Fibroblast of lung (primary cell): ENCODE measurements around the gene SEC24C. TPM values are rescaled to one million over a fixed set of nuclear protein-coding genes. Genes with fewer than 3 reads are reported as not detected.

Experiments
- DNase-seq, 2 donors: peaks; one replicate each; pipeline versions ENCODE4 v3.0.0 to v3.0.0-alpha.2; 2010; ENCODE audit warnings: low read depth in 2 of 2
- H2AFZ ChIP-seq: 2 replicates; pipeline ENCODE4 v1.5.1; 2012; ENCODE audit warnings: low read length, control low read depth, inconsistent platforms
- H3K27ac ChIP-seq: 2 replicates; pipeline ENCODE4 v1.5.1; 2011; ENCODE audit warnings: low read length, control low read depth; ENCODE audit not compliant: insufficient read depth
- H3K27me3 ChIP-seq: 2 replicates; pipeline ENCODE4 v1.5.1; 2011; ENCODE audit warnings: mild to moderate bottlenecking, low read length; ENCODE audit not compliant: control insufficient read depth, insufficient read depth
- H3K36me3 ChIP-seq: 2 replicates; pipeline ENCODE4 v1.5.1; 2011; ENCODE audit warnings: low read length; ENCODE audit not compliant: control insufficient read depth, insufficient read depth
- H3K4me1 ChIP-seq: 2 replicates; pipeline ENCODE4 v1.5.1; 2011; ENCODE audit warnings: low read length; ENCODE audit not compliant: control insufficient read depth, insufficient read depth; ENCODE audit errors: extremely low read depth
- H3K4me2 ChIP-seq: 2 replicates; pipeline ENCODE4 v1.5.1; 2011; ENCODE audit warnings: low read length, control low read depth; ENCODE audit not compliant: insufficient read depth; ENCODE audit errors: extremely low read depth
- H3K4me3 ChIP-seq, 4 experiments: fragments of 200-600 bp in 1 of 4; sonication (generic) in 1 of 4; replicated peaks in 1 of 4; 2 replicates each; pipeline ENCODE4 v1.5.1; 2011 to 2016; ENCODE audit warnings: low read length in 4 of 4, low read depth in 3 of 4, mild to moderate bottlenecking in 3 of 4, control low read depth in 2 of 4, inconsistent platforms in 1 of 4, mixed read lengths in 1 of 4; ENCODE audit not compliant: insufficient read depth in 1 of 4; ENCODE audit errors: control extremely low read depth in 1 of 4
- H3K79me2 ChIP-seq: 2 replicates; pipeline ENCODE4 v1.5.1; 2012; ENCODE audit warnings: mild to moderate bottlenecking, low read length, inconsistent platforms; ENCODE audit not compliant: control insufficient read depth, insufficient read depth
- H3K9ac ChIP-seq: 2 replicates; pipeline ENCODE4 v1.5.1; 2011; ENCODE audit warnings: mild to moderate bottlenecking, low read length, control low read depth; ENCODE audit not compliant: insufficient read depth
- H3K9me3 ChIP-seq: 2 replicates; pipeline ENCODE4 v1.5.1; 2012; ENCODE audit warnings: low read depth, low read length; ENCODE audit not compliant: control insufficient read depth, insufficient read depth
- H4K20me1 ChIP-seq: 2 replicates; pipeline ENCODE4 v1.5.1; 2011; ENCODE audit warnings: low read length; ENCODE audit not compliant: control insufficient read depth, insufficient read depth; ENCODE audit errors: extremely low read depth
- EZH2 ChIP-seq: IDR thresholded peaks from 2 replicates; pipeline ENCODE4 v1.5.1; 2012; ENCODE audit warnings: low read length, control low read depth, mild to moderate bottlenecking; ENCODE audit errors: missing control alignments
- polyA plus RNA-seq, 2 donors: library from polyadenylated mRNA; depleted of rRNA in 1 of 2; stranded (reverse) in 1 of 2; unstranded in 1 of 2; fragments of >200 nt; gene quantifications; 2 replicates each; pipeline ENCODE4 v1.2.1, GENCODE V29; 2011 to 2012; ENCODE audit warnings: missing spikeins in 1 of 2
- total RNA-seq: library from RNA; depleted of rRNA; stranded (reverse); fragments of >200 nt; gene quantifications from 2 replicates; pipeline ENCODE4 v1.2.1, GENCODE V29; 2014
- TF ChIP-seq, protein P1 (sequence below), 2 donors: IDR thresholded peaks in 1 of 2; conservative IDR thresholded peaks in 1 of 2; 1 replicate in 1 of 2; 2 replicates in 1 of 2; pipeline ENCODE4 v1.5.1; 2011 to 2012; ENCODE audit warnings: low read length in 2 of 2, control low read depth in 1 of 2, inconsistent platforms in 1 of 2, low read depth in 1 of 2, mild to moderate bottlenecking in 1 of 2

The SEC24C gene
- total and polyA plus RNA-seq, 2 donors (not counting 1 experiment from before 2014, with no cell fraction given): 58.0 to 60.4 TPM

DNA sequence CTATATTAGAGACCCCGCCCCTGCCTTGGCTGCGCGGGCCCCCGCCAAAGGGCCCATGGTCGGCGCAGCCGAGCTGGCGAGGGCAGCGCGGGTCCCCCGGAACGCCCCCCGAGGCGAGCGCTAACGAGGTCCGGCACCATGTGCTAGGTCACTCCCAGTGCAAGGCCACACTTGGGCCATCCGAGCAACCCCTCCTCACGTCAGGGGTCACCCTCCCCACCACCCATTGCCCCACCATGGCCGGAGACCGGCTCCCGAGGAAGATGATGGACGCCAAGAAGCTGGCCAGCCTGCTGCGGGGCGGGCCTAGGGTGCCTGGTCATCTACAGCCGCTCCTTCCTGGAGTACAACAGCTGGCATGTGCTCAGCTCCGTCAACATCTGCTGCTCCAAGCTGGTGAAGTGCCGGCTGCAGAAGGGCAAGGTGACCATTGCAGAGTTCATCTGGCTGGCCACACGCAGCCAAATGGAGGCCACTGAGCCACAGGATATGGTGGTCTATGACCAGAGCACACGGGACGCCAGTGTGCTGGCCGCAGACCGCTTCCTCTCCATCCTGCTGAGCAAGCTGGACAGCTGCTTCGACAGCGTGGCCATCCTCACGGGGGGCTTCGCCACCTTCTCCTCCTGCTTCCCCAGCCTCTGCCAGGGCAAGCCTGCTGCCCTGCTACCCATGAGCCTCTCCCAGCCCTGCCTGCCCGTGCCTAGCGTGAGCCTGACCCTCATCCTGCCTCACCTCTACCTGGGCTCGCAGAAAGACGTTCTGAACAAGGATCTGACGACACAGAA lies 12.4 kb upstream of the SEC24C start:
- Histone ChIP-seq H3K4me2 (peak overlapping the region; percentile 81), H2AFZ (no peak overlapping the region), H3K79me2 (peaks cover 33% of the 10 kb centered on the region), H3K4me3 (peak overlapping the region in 2 of 4 experiments; percentile 54 to 75), H3K4me1 (no peaks in the 10 kb centered on the region), H3K27ac (no peak overlapping the region), H4K20me1 (no peaks in the 10 kb centered on the region), H3K36me3 (peaks cover 1% of the 10 kb centered on the region), H3K27me3 (no peaks in the 10 kb centered on the region), H3K9me3 (no peaks in the 10 kb centered on the region), H3K9ac (no peak overlapping the region)
- DNase-seq: no peak
- TF ChIP-seq, protein P1, sequence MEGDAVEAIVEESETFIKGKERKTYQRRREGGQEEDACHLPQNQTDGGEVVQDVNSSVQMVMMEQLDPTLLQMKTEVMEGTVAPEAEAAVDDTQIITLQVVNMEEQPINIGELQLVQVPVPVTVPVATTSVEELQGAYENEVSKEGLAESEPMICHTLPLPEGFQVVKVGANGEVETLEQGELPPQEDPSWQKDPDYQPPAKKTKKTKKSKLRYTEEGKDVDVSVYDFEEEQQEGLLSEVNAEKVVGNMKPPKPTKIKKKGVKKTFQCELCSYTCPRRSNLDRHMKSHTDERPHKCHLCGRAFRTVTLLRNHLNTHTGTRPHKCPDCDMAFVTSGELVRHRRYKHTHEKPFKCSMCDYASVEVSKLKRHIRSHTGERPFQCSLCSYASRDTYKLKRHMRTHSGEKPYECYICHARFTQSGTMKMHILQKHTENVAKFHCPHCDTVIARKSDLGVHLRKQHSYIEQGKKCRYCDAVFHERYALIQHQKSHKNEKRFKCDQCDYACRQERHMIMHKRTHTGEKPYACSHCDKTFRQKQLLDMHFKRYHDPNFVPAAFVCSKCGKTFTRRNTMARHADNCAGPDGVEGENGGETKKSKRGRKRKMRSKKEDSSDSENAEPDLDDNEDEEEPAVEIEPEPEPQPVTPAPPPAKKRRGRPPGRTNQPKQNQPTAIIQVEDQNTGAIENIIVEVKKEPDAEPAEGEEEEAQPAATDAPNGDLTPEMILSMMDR (conservative IDR thresholded peaks at IDR 0.05 in 1 of 2, IDR thresholded peaks at IDR 0.05 in 1 of 2; ENCODE audit: low read depth in 1 of 2, low read length in 2 of 2): no peak
- no peak for TF ChIP-seq EZH2

DNA sequence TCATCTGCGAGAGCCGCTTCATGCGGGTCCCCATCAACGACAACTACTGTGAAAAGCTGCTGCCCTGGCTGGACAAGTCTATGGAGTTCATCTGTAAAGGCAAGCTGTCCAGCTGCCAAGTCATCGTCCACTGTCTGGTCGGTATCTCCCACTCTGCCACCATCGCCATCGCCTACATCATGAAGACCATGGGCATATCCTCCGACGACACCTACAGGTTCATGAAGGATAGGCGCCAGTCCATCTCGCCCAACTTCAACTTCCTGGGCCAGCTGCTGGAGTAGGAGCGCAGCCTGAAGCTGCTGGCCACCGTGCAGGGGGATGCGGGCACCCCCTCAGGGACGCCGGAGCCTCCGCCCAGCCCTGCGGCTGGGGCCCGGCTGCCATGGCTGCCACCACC lies 11.7 kb upstream of the SEC24C start:
- Histone ChIP-seq H3K9ac (no peak overlapping the region), H3K4me3 (no peak overlapping the region), H3K4me1 (no peaks in the 10 kb centered on the region), H3K9me3 (no peaks in the 10 kb centered on the region), H2AFZ (no peak overlapping the region), H3K79me2 (peaks cover 33% of the 10 kb centered on the region), H3K27ac (no peak overlapping the region), H3K27me3 (no peaks in the 10 kb centered on the region), H3K4me2 (no peak overlapping the region), H3K36me3 (peaks cover 1% of the 10 kb centered on the region), H4K20me1 (no peaks in the 10 kb centered on the region)
- no peak for DNase-seq
- TF ChIP-seq, protein P1 (conservative IDR thresholded peaks at IDR 0.05 in 1 of 2, IDR thresholded peaks at IDR 0.05 in 1 of 2; ENCODE audit: low read depth in 1 of 2, low read length in 2 of 2): no peak
- TF ChIP-seq EZH2: no peak

DNA sequence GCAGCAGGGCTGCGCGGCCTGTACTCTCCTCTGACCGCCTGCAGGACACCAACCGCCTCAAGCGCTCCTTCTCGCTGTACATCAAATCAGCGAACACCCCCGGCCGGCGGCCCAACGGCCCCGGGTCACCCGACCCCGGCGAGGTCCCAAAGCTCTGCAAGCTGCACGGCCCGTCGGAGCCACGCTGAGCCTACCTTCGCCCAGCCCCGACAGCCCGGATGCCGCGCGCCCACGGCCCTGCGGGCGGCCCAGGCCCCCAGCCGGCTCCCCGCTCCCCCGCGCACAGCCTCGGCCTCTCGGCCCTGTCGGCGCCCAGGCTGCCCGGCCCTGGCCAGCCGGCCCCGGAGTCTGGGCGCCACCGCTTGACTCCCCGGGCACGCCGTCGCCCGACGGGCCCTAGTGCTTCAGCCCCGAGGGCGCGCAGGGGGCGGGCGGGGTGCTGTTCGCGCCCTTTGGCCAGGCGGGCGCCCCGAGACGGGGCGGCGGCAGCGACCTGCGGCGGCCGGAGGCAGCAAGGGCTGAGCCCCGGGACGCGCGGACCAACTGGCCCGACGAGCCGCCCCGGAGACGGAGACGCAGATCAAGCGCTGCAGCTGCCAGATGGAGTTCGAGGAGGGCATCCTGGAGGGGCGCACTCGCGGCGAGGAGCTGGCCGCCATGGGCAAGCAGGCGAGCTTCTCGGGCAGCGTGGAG lies 11.1 kb upstream of the SEC24C start:
- no peaks in the 10 kb centered on the region for H3K9me3 ChIP-seq
- H2AFZ ChIP-seq: no peak overlapping the region
- TF ChIP-seq EZH2: no peak
- TF ChIP-seq, protein P1 (conservative IDR thresholded peaks at IDR 0.05 in 1 of 2, IDR thresholded peaks at IDR 0.05 in 1 of 2; ENCODE audit: low read depth in 1 of 2, low read length in 2 of 2): no peak
- no peak overlapping the region for H3K4me3 ChIP-seq
- H3K4me1 ChIP-seq: no peaks in the 10 kb centered on the region
- no peak overlapping the region for H3K4me2 ChIP-seq
- peaks cover 1% of the 10 kb centered on the region for H3K36me3 ChIP-seq
- no peaks in the 10 kb centered on the region for H3K27me3 ChIP-seq
- peaks cover 33% of the 10 kb centered on the region for H3K79me2 ChIP-seq
- H3K27ac ChIP-seq: no peak overlapping the region
- H3K9ac ChIP-seq: no peak overlapping the region
- no peaks in the 10 kb centered on the region for H4K20me1 ChIP-seq
- DNase-seq: no peak
